NB4 (cell line): ENCODE results near the gene SLC16A8.
A peak's percentile ranks its signal among the peaks of the same experiment; 100 is the strongest.

Source experiments
- DNase-seq: peaks from one replicate; pipeline ENCODE4 v3.0.0; 2010; ENCODE audit warnings: low read depth
- H3K4me3 ChIP-seq: one replicate; pipeline ENCODE4 v1.5.1; 2011; ENCODE audit warnings: mild to moderate bottlenecking, low read depth, low read length, moderate library complexity
- CTCF ChIP-seq: IDR thresholded peaks from one replicate; pipeline ENCODE4 v1.5.1; 2012; ENCODE audit warnings: low read depth, low read length
- MAX ChIP-seq: IDR thresholded peaks from 2 replicates; pipeline ENCODE4 v1.6.1; 2011; ENCODE audit warnings: low read depth, low read length
- MYC ChIP-seq: IDR thresholded peaks from 2 replicates; pipeline ENCODE4 v1.6.1; 2011; ENCODE audit warnings: low read depth, low read length
- POLR2A ChIP-seq: IDR thresholded peaks from 2 replicates; pipeline ENCODE4 v1.6.1; 2011; ENCODE audit warnings: mild to moderate bottlenecking; ENCODE audit not compliant: insufficient read length; ENCODE audit errors: extremely low read depth

The SLC16A8 gene

GRCh38 chr22:38104084-38104483 lies 20.1 kb upstream of the SLC16A8 start:
- DNase-seq, result peak; percentile 53
- H3K4me3 ChIP-seq, result no peak overlapping the region
- TF ChIP-seq CTCF (peak; percentile 53), POLR2A (no peak)

- TF ChIP-seq MAX (no peak), CTCF (no peak), POLR2A (no peak), MYC (no peak)
Measured at GRCh38 chr22:38103641-38104040, 19.7 kb upstream of the SLC16A8 start.

GRCh38 chr22:38098410-38099249 lies 14.6 kb upstream of the SLC16A8 start:
- no peak for DNase-seq
- H3K4me3 ChIP-seq, result no peak overlapping the region
- TF ChIP-seq POLR2A (no peak), MAX (no peak), CTCF (no peak), MYC (no peak)

More at GRCh38 chr22:38103641-38104040, 19.7 kb upstream of the SLC16A8 start:
- DNase-seq, result no peak
- H3K4me3 ChIP-seq, result no peak overlapping the region

- TF ChIP-seq MYC (no peak), MAX (no peak), POLR2A (no peak), CTCF (no peak)
- no peak overlapping the region for H3K4me3 ChIP-seq
- DNase-seq, result no peak
Measured at GRCh38 chr22:38097557-38098409, 13.8 kb upstream of the SLC16A8 start.

GRCh38 chr22:38097058-38097457 lies 13.1 kb upstream of the SLC16A8 start:
- H3K4me3 ChIP-seq, result no peak overlapping the region
- no peak for DNase-seq
- TF ChIP-seq MYC, result no peak
- TF ChIP-seq CTCF, result no peak
- TF ChIP-seq POLR2A, result no peak
- TF ChIP-seq MAX, result no peak
